K562 (cell line): ENCODE measurements around the gene ACKR1. TPM values are rescaled to one million over a fixed set of nuclear protein-coding genes. Genes with fewer than 3 reads are reported as not detected.

ENCODE experiments used
- GTF2A2 ChIP-seq: IDR thresholded peaks from 2 replicates; pipeline ENCODE4 v1.6.1; 2016; ENCODE audit warnings: mild to moderate bottlenecking, missing genetic modification characterization, missing compliant biosample characterization
- HDAC1 ChIP-seq, 2 experiments: fragments of 450-650 bp; IDR thresholded peaks; 2 replicates each; pipeline ENCODE4 v1.6.1; 2016 to 2017; ENCODE audit warnings: inconsistent platforms in 1 of 2, mild to moderate bottlenecking in 1 of 2, moderate library complexity in 1 of 2
- MCM3 ChIP-seq: fragments of 450-650 bp; IDR thresholded peaks from 2 replicates; pipeline ENCODE4 v1.6.1; 2016
- NR2C2 ChIP-seq, 2 experiments: fragments of 200-800 bp in 1 of 2; sonication (Bioruptor generic) in 1 of 2; sonication (generic) in 1 of 2; formaldehyde crosslinking in 1 of 2; IDR thresholded peaks; 2 replicates each; pipeline versions ENCODE4 v1.6.1 to v1.8.0; 2016 to 2022; ENCODE audit warnings: mild to moderate bottlenecking in 1 of 2, missing compliant biosample characterization in 1 of 2, missing genetic modification characterization in 1 of 2, missing genetic modification reagents in 1 of 2
- NR4A1 ChIP-seq, 2 experiments: fragments of 250-450 bp in 1 of 2; fragments of 450-650 bp in 1 of 2; sonication (Bioruptor Pico) in 1 of 2; IDR thresholded peaks; 2 replicates each; pipeline versions ENCODE4 v1.4.0 to v1.6.1; 2016 to 2020; ENCODE audit warnings: mild to moderate bottlenecking in 2 of 2, missing compliant biosample characterization in 1 of 2, missing genetic modification characterization in 1 of 2, moderate library complexity in 1 of 2
- PRMT5 ChIP-seq: sonication (generic); formaldehyde crosslinking; IDR thresholded peaks from 2 replicates; pipeline ENCODE4 v1.5.0; 2020; ENCODE audit warnings: missing genetic modification reagents
- SMAD1 ChIP-seq: fragments of 150-350 bp; IDR thresholded peaks from 2 replicates; pipeline ENCODE4 v1.6.1; 2014; ENCODE audit warnings: low read length, low read depth; ENCODE audit not compliant: partially characterized antibody
- SREBF2 ChIP-seq: sonication (generic); formaldehyde crosslinking; IDR thresholded peaks from 2 replicates; pipeline ENCODE4 v1.4.0; 2020; ENCODE audit warnings: mild to moderate bottlenecking, missing genetic modification reagents
- THRB ChIP-seq: fragments of 450-650 bp; formaldehyde crosslinking; conservative IDR thresholded peaks from 2 replicates; pipeline ENCODE4 v1.4.0; 2022; ENCODE audit warnings: mild to moderate bottlenecking, missing genetic modification characterization
- ZNF224 ChIP-seq: sonication (generic); formaldehyde crosslinking; IDR thresholded peaks from 2 replicates; pipeline ENCODE4 v1.8.0; 2022; ENCODE audit warnings: mild to moderate bottlenecking, missing genetic modification reagents
- polyA plus RNA-seq, 8 experiments: library from polyadenylated mRNA; depleted of rRNA in 4 of 8; stranded (reverse) in 5 of 8; unstranded in 3 of 8; fragments of >200 nt; fragmentation: Nextera tagmentation in 2 of 8; fragmentation: Illumina TruSeq in 1 of 8; extraction: Ambion mirVana in 2 of 8; extraction: Trizol in 1 of 8; gene quantifications; 2 replicates each; pipeline versions ENCODE4 v1.2.1 to v1.2.3, GENCODE V29; 2011 to 2014; ENCODE audit warnings: inconsistent platforms in 1 of 8, missing spikeins in 1 of 8
- total RNA-seq, 7 experiments: library from RNA; depleted of rRNA in 6 of 7; stranded (reverse); fragments of >200 nt in 6 of 7; fragmentation: Illumina TruSeq in 2 of 7; extraction: Trizol in 2 of 7; gene quantifications; 2 replicates each; pipeline versions ENCODE4 v1.2.1 to v1.2.3, GENCODE V29; 2011 to 2021; ENCODE audit warnings: low replicate concordance in 1 of 7
- TF ChIP-seq, protein P1 (sequence below): fragments of 200-400 bp; formaldehyde crosslinking; IDR thresholded peaks from 2 replicates; pipeline ENCODE4 v1.6.1; 2017; ENCODE audit warnings: mild to moderate bottlenecking, low read depth, low read length, moderate library complexity
- TF ChIP-seq, protein P2 (sequence below): sonication (generic); formaldehyde crosslinking; IDR thresholded peaks from 2 replicates; pipeline ENCODE4 v1.8.1; 2023; ENCODE audit warnings: mild to moderate bottlenecking, missing genetic modification reagents, moderate library complexity
- TF ChIP-seq, protein P3 (sequence below): fragments of 200-800 bp; sonication (Bioruptor generic); IDR thresholded peaks from 2 replicates; pipeline ENCODE4 v1.6.1; 2017; ENCODE audit warnings: missing genetic modification characterization, missing compliant biosample characterization
- TF ChIP-seq, protein P4 (sequence below): fragments of 450-650 bp; formaldehyde crosslinking; IDR thresholded peaks from 2 replicates; pipeline ENCODE4 v1.4.0; 2022; ENCODE audit warnings: mild to moderate bottlenecking, moderate library complexity

Gene ACKR1
- total and polyA plus RNA-seq, 9 of the 15 experiments (the other 6 are each of a cell fraction or from before 2014, with no cell fraction given): 0.07 to 0.64 (median 0.18) TPM

DNA sequence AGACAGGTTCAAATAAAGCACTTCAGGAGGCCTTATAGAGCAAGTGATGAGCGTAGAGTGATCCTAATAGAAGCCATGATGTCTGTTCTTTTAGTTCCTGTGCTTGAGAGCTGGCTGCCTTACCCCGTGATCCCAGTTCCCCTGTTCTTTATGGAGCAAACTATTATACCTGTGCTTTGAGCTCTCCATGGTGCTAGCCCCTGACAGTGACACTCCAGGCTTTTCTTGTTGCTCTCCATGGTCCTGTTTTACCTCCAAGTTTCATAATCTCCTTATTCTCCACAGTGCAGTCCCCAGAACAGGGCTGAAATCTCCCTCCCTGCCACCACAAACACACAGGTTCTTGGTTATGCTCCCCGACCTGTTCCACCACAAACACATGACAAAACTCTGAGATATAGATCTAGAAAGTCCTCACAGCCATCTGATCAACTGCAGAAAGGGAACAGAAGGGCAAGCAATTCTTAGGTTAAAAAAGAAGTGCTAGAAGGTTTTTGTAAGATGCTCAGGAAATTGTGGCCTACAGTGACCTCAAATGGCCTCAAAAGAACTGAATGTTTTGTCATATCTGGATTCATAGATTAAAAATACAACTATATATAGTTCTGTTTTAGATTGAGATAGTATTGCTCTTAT, 27.3 kb upstream of the ACKR1 start (continued):
- TF ChIP-seq SREBF2 (CRISPR knock-in tag) (peak; percentile 91; the same call in 1 of the 2 replicates), NR4A1 (CRISPR knock-in tag; IDR thresholded peaks at IDR 0.05) (no peak), NR4A1 (tag; IDR thresholded peaks at IDR 0.05) (0 out of 2 replicates have a peak, but pooled peaks have one; percentile 27), NR2C2 (CRISPR knock-in tag; IDR thresholded peaks at IDR 0.05) (peak; percentile 66), NR2C2 (tag; IDR thresholded peaks at IDR 0.05) (no peak), SMAD1 (no peak), HDAC1 (IDR thresholded peaks at IDR 0.05) (peak in 1 of 2 experiments; percentile 82; a peak in 2 of 4 replicates), THRB (CRISPR knock-in tag) (0 out of 2 replicates have a peak, but pooled peaks have one; percentile 16), PRMT5 (peak; percentile 98), GTF2A2 (no peak), MCM3 (no peak), ZNF224 (CRISPR knock-in tag) (peak; percentile 85; the same call in 1 of the 2 replicates)
- TF ChIP-seq, protein P1, sequence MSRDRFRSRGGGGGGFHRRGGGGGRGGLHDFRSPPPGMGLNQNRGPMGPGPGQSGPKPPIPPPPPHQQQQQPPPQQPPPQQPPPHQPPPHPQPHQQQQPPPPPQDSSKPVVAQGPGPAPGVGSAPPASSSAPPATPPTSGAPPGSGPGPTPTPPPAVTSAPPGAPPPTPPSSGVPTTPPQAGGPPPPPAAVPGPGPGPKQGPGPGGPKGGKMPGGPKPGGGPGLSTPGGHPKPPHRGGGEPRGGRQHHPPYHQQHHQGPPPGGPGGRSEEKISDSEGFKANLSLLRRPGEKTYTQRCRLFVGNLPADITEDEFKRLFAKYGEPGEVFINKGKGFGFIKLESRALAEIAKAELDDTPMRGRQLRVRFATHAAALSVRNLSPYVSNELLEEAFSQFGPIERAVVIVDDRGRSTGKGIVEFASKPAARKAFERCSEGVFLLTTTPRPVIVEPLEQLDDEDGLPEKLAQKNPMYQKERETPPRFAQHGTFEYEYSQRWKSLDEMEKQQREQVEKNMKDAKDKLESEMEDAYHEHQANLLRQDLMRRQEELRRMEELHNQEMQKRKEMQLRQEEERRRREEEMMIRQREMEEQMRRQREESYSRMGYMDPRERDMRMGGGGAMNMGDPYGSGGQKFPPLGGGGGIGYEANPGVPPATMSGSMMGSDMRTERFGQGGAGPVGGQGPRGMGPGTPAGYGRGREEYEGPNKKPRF: no peak
- TF ChIP-seq, protein P2, sequence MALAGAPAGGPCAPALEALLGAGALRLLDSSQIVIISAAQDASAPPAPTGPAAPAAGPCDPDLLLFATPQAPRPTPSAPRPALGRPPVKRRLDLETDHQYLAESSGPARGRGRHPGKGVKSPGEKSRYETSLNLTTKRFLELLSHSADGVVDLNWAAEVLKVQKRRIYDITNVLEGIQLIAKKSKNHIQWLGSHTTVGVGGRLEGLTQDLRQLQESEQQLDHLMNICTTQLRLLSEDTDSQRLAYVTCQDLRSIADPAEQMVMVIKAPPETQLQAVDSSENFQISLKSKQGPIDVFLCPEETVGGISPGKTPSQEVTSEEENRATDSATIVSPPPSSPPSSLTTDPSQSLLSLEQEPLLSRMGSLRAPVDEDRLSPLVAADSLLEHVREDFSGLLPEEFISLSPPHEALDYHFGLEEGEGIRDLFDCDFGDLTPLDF: peak; percentile 97
- TF ChIP-seq, protein P3, sequence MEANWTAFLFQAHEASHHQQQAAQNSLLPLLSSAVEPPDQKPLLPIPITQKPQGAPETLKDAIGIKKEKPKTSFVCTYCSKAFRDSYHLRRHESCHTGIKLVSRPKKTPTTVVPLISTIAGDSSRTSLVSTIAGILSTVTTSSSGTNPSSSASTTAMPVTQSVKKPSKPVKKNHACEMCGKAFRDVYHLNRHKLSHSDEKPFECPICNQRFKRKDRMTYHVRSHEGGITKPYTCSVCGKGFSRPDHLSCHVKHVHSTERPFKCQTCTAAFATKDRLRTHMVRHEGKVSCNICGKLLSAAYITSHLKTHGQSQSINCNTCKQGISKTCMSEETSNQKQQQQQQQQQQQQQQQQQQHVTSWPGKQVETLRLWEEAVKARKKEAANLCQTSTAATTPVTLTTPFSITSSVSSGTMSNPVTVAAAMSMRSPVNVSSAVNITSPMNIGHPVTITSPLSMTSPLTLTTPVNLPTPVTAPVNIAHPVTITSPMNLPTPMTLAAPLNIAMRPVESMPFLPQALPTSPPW (CRISPR knock-in tag): peak; percentile 63; the same call in 1 of the 2 replicates
- TF ChIP-seq, protein P4, sequence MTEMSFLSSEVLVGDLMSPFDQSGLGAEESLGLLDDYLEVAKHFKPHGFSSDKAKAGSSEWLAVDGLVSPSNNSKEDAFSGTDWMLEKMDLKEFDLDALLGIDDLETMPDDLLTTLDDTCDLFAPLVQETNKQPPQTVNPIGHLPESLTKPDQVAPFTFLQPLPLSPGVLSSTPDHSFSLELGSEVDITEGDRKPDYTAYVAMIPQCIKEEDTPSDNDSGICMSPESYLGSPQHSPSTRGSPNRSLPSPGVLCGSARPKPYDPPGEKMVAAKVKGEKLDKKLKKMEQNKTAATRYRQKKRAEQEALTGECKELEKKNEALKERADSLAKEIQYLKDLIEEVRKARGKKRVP: peak; percentile 41; the same call in 1 of the 2 replicates
